A549 (cell line): ENCODE data around the gene TRIP6. TPM values are rescaled to one million over a fixed set of nuclear protein-coding genes. Genes with fewer than 3 reads are reported as not detected.

ENCODE experiments used
- ATAC-seq, 2 experiments: fragments of 200-7000 bp in 1 of 2; fragments of >200 bp in 1 of 2; cut with Nextera tagmentation in 1 of 2; cut with Tn5 transposase in 1 of 2; 3 replicates each; pipeline versions ENCODE4 v1.8.0 to v1.9.1; 2018 to 2020; ENCODE audit warnings: mild to moderate bottlenecking in 1 of 2, moderate library complexity in 1 of 2
- CTCF ChIA-PET: fragments of 300-600 bp; sonication (Branson Sonifier 250); formaldehyde crosslinking; extraction: SDS; loops from one replicate; lab custom pipeline; 2021; ENCODE audit warnings: antibody characterized with exemption, inconsistent platforms; lab: Yijun Ruan, JAX
- POLR2A ChIA-PET: fragments of 350-600 bp; formaldehyde crosslinking; extraction: SDS; loops from one replicate; lab custom pipeline; 2021; ENCODE audit warnings: antibody characterized with exemption, inconsistent platforms; lab: Yijun Ruan, JAX
- DNase-seq, 2 experiments: peaks; one replicate each; pipeline versions ENCODE4 v3.0.0 to v3.0.0-alpha.2; 2011 to 2016; ENCODE audit warnings: low read depth in 1 of 2, low spot score in 1 of 2
- FAIRE-seq: peaks from 2 replicates; lab custom pipeline; 2011; peaks lifted over from hg19 to GRCh38; lab: Jason Lieb, UNC
- H3K27ac ChIP-seq, 2 experiments: fragments of >200 bp; sonication (Bioruptor Twin); formaldehyde crosslinking; 3 replicates each; pipeline ENCODE4 v1.5.1; 2016 to 2017
- H3K4me1 ChIP-seq: fragments of >200 bp; sonication (Bioruptor Twin); formaldehyde crosslinking; 3 replicates; pipeline ENCODE4 v1.6.1; 2016
- H3K4me2 ChIP-seq: fragments of >200 bp; sonication (Bioruptor Twin); formaldehyde crosslinking; 3 replicates; pipeline ENCODE4 v1.6.1; 2016
- H3K4me3 ChIP-seq: fragments of >200 bp; sonication (Bioruptor Twin); formaldehyde crosslinking; 3 replicates; pipeline ENCODE4 v1.5.1; 2016
- H3K9me3 ChIP-seq: fragments of >200 bp; sonication (Bioruptor Twin); formaldehyde crosslinking; 3 replicates; pipeline ENCODE4 v1.6.1; 2016
- ATOH8 ChIP-seq: fragments of 250-450 bp; sonication (Bioruptor Pico); IDR thresholded peaks from 2 replicates; pipeline ENCODE4 v1.5.0; 2020; ENCODE audit warnings: low read depth, mild to moderate bottlenecking, moderate library complexity
- CHD2 ChIP-seq: fragments of 150-350 bp; IDR thresholded peaks from 2 replicates; pipeline ENCODE4 v1.6.1; 2014; ENCODE audit warnings: low read length; ENCODE audit not compliant: partially characterized antibody
- CHD4 ChIP-seq: fragments of 200-600 bp; sonication (generic); IDR thresholded peaks from 2 replicates; pipeline ENCODE4 v1.6.1; 2016; ENCODE audit warnings: antibody characterized with exemption, mild to moderate bottlenecking, borderline replicate concordance
- E2F6 ChIP-seq: IDR thresholded peaks from 2 replicates; pipeline ENCODE4 v1.6.1; 2012; ENCODE audit warnings: low read depth, borderline replicate concordance
- FOSB ChIP-seq: fragments of 250-450 bp; sonication (Bioruptor Pico); IDR thresholded peaks from 2 replicates; pipeline ENCODE4 v1.5.0; 2020; ENCODE audit warnings: mild to moderate bottlenecking, moderate library complexity
- FOXS1 ChIP-seq: fragments of 250-450 bp; sonication (Bioruptor Pico); IDR thresholded peaks from 2 replicates; pipeline ENCODE4 v1.5.0; 2020; ENCODE audit warnings: mild to moderate bottlenecking, moderate library complexity
- HMGXB4 ChIP-seq: fragments of 250-450 bp; sonication (Bioruptor Pico); IDR thresholded peaks from 2 replicates; pipeline ENCODE4 v1.5.0; 2021; ENCODE audit warnings: mild to moderate bottlenecking, moderate library complexity, borderline replicate concordance
- HOXB13 ChIP-seq: fragments of 250-450 bp; sonication (Bioruptor Pico); IDR thresholded peaks from 2 replicates; pipeline ENCODE4 v1.5.0; 2020; ENCODE audit warnings: low read depth, mild to moderate bottlenecking, moderate library complexity
- KDM1A ChIP-seq: fragments of 200-600 bp; sonication (generic); IDR thresholded peaks from 2 replicates; pipeline ENCODE4 v1.6.1; 2016; ENCODE audit warnings: low read depth, mild to moderate bottlenecking
- MAZ ChIP-seq: fragments of 150-350 bp; IDR thresholded peaks from 2 replicates; pipeline ENCODE4 v1.6.1; 2014; ENCODE audit warnings: antibody characterized with exemption, low read depth, low read length, borderline replicate concordance
- NFE2L2 ChIP-seq: fragments of 150-350 bp; conservative IDR thresholded peaks from 2 replicates; pipeline ENCODE4 v1.6.1; 2014; ENCODE audit warnings: low read length
- PBX3 ChIP-seq: IDR thresholded peaks from 2 replicates; pipeline ENCODE4 v1.6.1; 2012
- PHF8 ChIP-seq: fragments of 200-600 bp; sonication (generic); IDR thresholded peaks from 2 replicates; pipeline ENCODE4 v1.6.1; 2016; ENCODE audit warnings: low read depth, mild to moderate bottlenecking, antibody characterized with exemption, moderate library complexity, borderline replicate concordance
- RCOR1 ChIP-seq: fragments of 150-350 bp; IDR thresholded peaks from 2 replicates; pipeline ENCODE4 v1.6.1; 2014; ENCODE audit warnings: antibody characterized with exemption, low read length, low read depth
- RNF2 ChIP-seq: fragments of 200-600 bp; sonication (generic); IDR thresholded peaks from 2 replicates; pipeline ENCODE4 v1.6.1; 2016; ENCODE audit warnings: low read depth, mild to moderate bottlenecking, antibody characterized with exemption, moderate library complexity, borderline replicate concordance
- SMC3 ChIP-seq: fragments of >200 bp; sonication (Bioruptor Twin); formaldehyde crosslinking; IDR thresholded peaks from 3 replicates; pipeline ENCODE4 v1.6.1; 2018; ENCODE audit warnings: inconsistent platforms
- SREBF2 ChIP-seq: fragments of 450-650 bp; IDR thresholded peaks from 2 replicates; pipeline ENCODE4 v1.6.1; 2014; ENCODE audit warnings: mild to moderate bottlenecking, moderate library complexity
- ZNF302 ChIP-seq: fragments of 250-450 bp; sonication (Bioruptor Pico); IDR thresholded peaks from 2 replicates; pipeline ENCODE4 v1.9.0; 2021; ENCODE audit warnings: inconsistent platforms, mild to moderate bottlenecking, moderate library complexity
- WGBS: methylation state at CpG from one replicate; pipeline ENCODE4 v1.1.6; 2017; ENCODE audit errors: missing lambda C conversion rate; 5-methylcytosine and 5-hydroxymethylcytosine counted together
- polyA plus RNA-seq, 4 experiments: library from polyadenylated mRNA; depleted of rRNA in 3 of 4; stranded (reverse); fragments of >200 nt; fragmentation: RNase III in 1 of 4; extraction: RNeasy Plus Mini Kit Qiagen cat#74134 plus additional on column Dnase treatment in 1 of 4; gene quantifications; 2 replicates in 3 of 4; 3 replicates in 1 of 4; pipeline ENCODE4 v1.2.3, GENCODE V29; 2011 to 2017

The TRIP6 gene
- polyA plus RNA-seq, 2 of the 4 experiments (the other 2 are of a cell fraction), result 18.0 to 38.5 TPM

GRCh38 chr7:100824499-100825214 is 42.5 kb upstream of the TRIP6 start:
- H3K4me3 ChIP-seq, result no peak overlapping the region
- CTCF ChIA-PET, result interaction anchor here (1.1 to 18.3 kb wide), 8 partner anchors 8 to 133 kb away, joined by 3 to 317 read pairs (median 6); partner anchors contain the start of genes EPO and POP7
- no peak for FAIRE-seq

GRCh38 chr7:100825215-100825671 is 41.9 kb upstream of the TRIP6 start:
- CTCF ChIA-PET, result interaction anchor here (0.7 to 18.3 kb wide), 16 partner anchors 9 to 133 kb away, joined by 3 to 317 read pairs (median 4); partner anchors contain the start of genes EPO, POP7 and SLC12A9
- no peak for ATAC-seq
- POLR2A ChIA-PET, result interaction anchor here (0.8 to 1.0 kb wide), 3 partner anchors 13 to 26 kb away, joined by 3 to 5 read pairs (median 3); no protein-coding TSS in a partner anchor
- Histone ChIP-seq H3K27ac (peak overlapping the region in 1 of 2 experiments; percentile 99; a peak in 3 of 6 replicates), H3K4me3 (peak overlapping the region; percentile 100; the same call in 1 of the 3 replicates), H3K4me1 (peaks cover 21% of the 10 kb centered on the region; the same call in 2 of the 3 replicates)
- WGBS, result 79% methylated on average over 16 of the region's 16 CpGs
- TF ChIP-seq NFE2L2 (no peak), HMGXB4 (CRISPR knock-in tag) (no peak), ZNF302 (no peak), MAZ (no peak), RNF2 (no peak), HOXB13 (no peak), RCOR1 (no peak), PHF8 (no peak), E2F6 (no peak), CHD4 (no peak), FOXS1 (CRISPR knock-in tag) (no peak), FOSB (no peak), KDM1A (no peak), SMC3 (no peak)
- TF ChIP-seq, all 56 proteins: peak for 0
- FAIRE-seq (no peak), DNase-seq (no peak)
- Histone ChIP-seq H3K4me2 (peak overlapping the region; percentile 98), H3K9me3 (no peaks in the 10 kb centered on the region)

More at GRCh38 chr7:100824499-100825214, 42.5 kb upstream of the TRIP6 start:
- Histone ChIP-seq H3K27ac (peak overlapping the region in 1 of 2 experiments; percentile 99; a peak in 3 of 6 replicates), H3K9me3 (no peaks in the 10 kb centered on the region), H3K4me1 (peaks cover 21% of the 10 kb centered on the region; the same call in 2 of the 3 replicates), H3K4me2 (peak overlapping the region; percentile 98)
- POLR2A ChIA-PET, result interaction anchor here (0.8 kb wide), 1 partner anchor 22 kb away, joined by 5 read pairs; no protein-coding TSS in a partner anchor
- ATAC-seq (no peak), DNase-seq (no peak)
- TF ChIP-seq ATOH8 (CRISPR knock-in tag) (no peak), NFE2L2 (no peak), PBX3 (no peak), KDM1A (no peak), SREBF2 (no peak), PHF8 (no peak), CHD2 (no peak), RCOR1 (no peak)
- WGBS, result 83% methylated on average over 17 of the region's 18 CpGs
